A549 (cell line): ENCODE data around the gene TMEM205. TPM values are rescaled to one million over a fixed set of nuclear protein-coding genes. Genes with fewer than 3 reads are reported as not detected.

Source experiments
- ATAC-seq, 2 experiments: fragments of 200-7000 bp in 1 of 2; fragments of >200 bp in 1 of 2; cut with Nextera tagmentation in 1 of 2; cut with Tn5 transposase in 1 of 2; 3 replicates each; pipeline versions ENCODE4 v1.8.0 to v1.9.1; 2018 to 2020; ENCODE audit warnings: mild to moderate bottlenecking in 1 of 2, moderate library complexity in 1 of 2
- CTCF ChIA-PET: fragments of 300-600 bp; sonication (Branson Sonifier 250); formaldehyde crosslinking; extraction: SDS; loops from one replicate; lab custom pipeline; 2021; ENCODE audit warnings: antibody characterized with exemption, inconsistent platforms; lab: Yijun Ruan, JAX
- POLR2A ChIA-PET: fragments of 350-600 bp; formaldehyde crosslinking; extraction: SDS; loops from one replicate; lab custom pipeline; 2021; ENCODE audit warnings: antibody characterized with exemption, inconsistent platforms; lab: Yijun Ruan, JAX
- DNase-seq, 2 experiments: peaks; one replicate each; pipeline versions ENCODE4 v3.0.0 to v3.0.0-alpha.2; 2011 to 2016; ENCODE audit warnings: low read depth in 1 of 2, low spot score in 1 of 2
- FAIRE-seq: peaks from 2 replicates; lab custom pipeline; 2011; peaks lifted over from hg19 to GRCh38; lab: Jason Lieb, UNC
- H3K27ac ChIP-seq, 2 experiments: fragments of >200 bp; sonication (Bioruptor Twin); formaldehyde crosslinking; 3 replicates each; pipeline ENCODE4 v1.5.1; 2016 to 2017
- H3K4me1 ChIP-seq: fragments of >200 bp; sonication (Bioruptor Twin); formaldehyde crosslinking; 3 replicates; pipeline ENCODE4 v1.6.1; 2016
- H3K4me2 ChIP-seq: fragments of >200 bp; sonication (Bioruptor Twin); formaldehyde crosslinking; 3 replicates; pipeline ENCODE4 v1.6.1; 2016
- H3K4me3 ChIP-seq: fragments of >200 bp; sonication (Bioruptor Twin); formaldehyde crosslinking; 3 replicates; pipeline ENCODE4 v1.5.1; 2016
- H3K9me3 ChIP-seq: fragments of >200 bp; sonication (Bioruptor Twin); formaldehyde crosslinking; 3 replicates; pipeline ENCODE4 v1.6.1; 2016
- BHLHE40 ChIP-seq: IDR thresholded peaks from 2 replicates; pipeline ENCODE4 v1.6.1; 2012; ENCODE audit warnings: low read depth, low read length, inconsistent platforms
- CBX2 ChIP-seq: fragments of 200-600 bp; sonication (generic); IDR thresholded peaks from 2 replicates; pipeline ENCODE4 v1.6.1; 2016; ENCODE audit warnings: low read depth, mild to moderate bottlenecking, borderline replicate concordance
- CEBPB ChIP-seq, 2 experiments: fragments of >200 bp in 1 of 2; sonication (Bioruptor Twin) in 1 of 2; formaldehyde crosslinking in 1 of 2; IDR thresholded peaks; 2 replicates each; pipeline ENCODE4 v1.6.1; 2012 to 2016
- CHD2 ChIP-seq: fragments of 150-350 bp; IDR thresholded peaks from 2 replicates; pipeline ENCODE4 v1.6.1; 2014; ENCODE audit warnings: low read length; ENCODE audit not compliant: partially characterized antibody
- EHF ChIP-seq: fragments of 250-450 bp; sonication (Bioruptor Pico); IDR thresholded peaks from 2 replicates; pipeline ENCODE4 v1.5.0; 2020; ENCODE audit warnings: mild to moderate bottlenecking
- EP300 ChIP-seq, 2 experiments: fragments of >200 bp; sonication (Bioruptor Twin); formaldehyde crosslinking; IDR thresholded peaks; 2 replicates in 1 of 2; 3 replicates in 1 of 2; pipeline ENCODE4 v1.6.1; 2016 to 2017
- ESRRA ChIP-seq: fragments of 150-350 bp; IDR thresholded peaks from 2 replicates; pipeline ENCODE4 v1.6.1; 2014; ENCODE audit warnings: mild to moderate bottlenecking, low read length, borderline replicate concordance
- FOSB ChIP-seq: fragments of 250-450 bp; sonication (Bioruptor Pico); IDR thresholded peaks from 2 replicates; pipeline ENCODE4 v1.5.0; 2020; ENCODE audit warnings: mild to moderate bottlenecking, moderate library complexity
- FOSL2 ChIP-seq, 2 experiments: fragments of 450-650 bp in 1 of 2; fragments of >200 bp in 1 of 2; sonication (Bioruptor Twin) in 1 of 2; formaldehyde crosslinking; IDR thresholded peaks; 2 replicates each; pipeline versions ENCODE4 v1.5.0 to v1.6.1; 2016 to 2020; ENCODE audit warnings: mild to moderate bottlenecking in 1 of 2, moderate library complexity in 1 of 2
- FOXS1 ChIP-seq: fragments of 250-450 bp; sonication (Bioruptor Pico); IDR thresholded peaks from 2 replicates; pipeline ENCODE4 v1.5.0; 2020; ENCODE audit warnings: mild to moderate bottlenecking, moderate library complexity
- GATA3 ChIP-seq: IDR thresholded peaks from 2 replicates; pipeline ENCODE4 v1.6.1; 2012; ENCODE audit warnings: borderline replicate concordance
- HES2 ChIP-seq: fragments of >200 bp; sonication (Bioruptor Twin); formaldehyde crosslinking; IDR thresholded peaks from 2 replicates; pipeline ENCODE4 v1.6.1; 2016
- HEYL ChIP-seq: fragments of 250-450 bp; sonication (Bioruptor Pico); IDR thresholded peaks from 2 replicates; pipeline ENCODE4 v1.8.0; 2021; ENCODE audit warnings: mild to moderate bottlenecking, moderate library complexity
- HMGXB4 ChIP-seq: fragments of 250-450 bp; sonication (Bioruptor Pico); IDR thresholded peaks from 2 replicates; pipeline ENCODE4 v1.5.0; 2021; ENCODE audit warnings: mild to moderate bottlenecking, moderate library complexity, borderline replicate concordance
- HOXA7 ChIP-seq: fragments of 250-450 bp; sonication (Bioruptor Pico); IDR thresholded peaks from 2 replicates; pipeline ENCODE4 v1.5.0; 2020; ENCODE audit warnings: mild to moderate bottlenecking, moderate library complexity
- HOXB5 ChIP-seq: fragments of 250-450 bp; sonication (Bioruptor Pico); IDR thresholded peaks from 2 replicates; pipeline ENCODE4 v1.5.0; 2020; ENCODE audit warnings: mild to moderate bottlenecking, moderate library complexity
- JUN ChIP-seq, 2 experiments: fragments of >200 bp; sonication (Bioruptor Twin); formaldehyde crosslinking; IDR thresholded peaks; 2 replicates in 1 of 2; 3 replicates in 1 of 2; pipeline ENCODE4 v1.6.1; 2016 to 2017
- KDM1A ChIP-seq: fragments of 200-600 bp; sonication (generic); IDR thresholded peaks from 2 replicates; pipeline ENCODE4 v1.6.1; 2016; ENCODE audit warnings: low read depth, mild to moderate bottlenecking
- KDM5A ChIP-seq: fragments of 200-600 bp; sonication (generic); IDR thresholded peaks from 2 replicates; pipeline ENCODE4 v1.6.1; 2016; ENCODE audit warnings: antibody characterized with exemption, mild to moderate bottlenecking
- MAX ChIP-seq: IDR thresholded peaks from 2 replicates; pipeline ENCODE4 v1.6.1; 2012
- MAZ ChIP-seq: fragments of 150-350 bp; IDR thresholded peaks from 2 replicates; pipeline ENCODE4 v1.6.1; 2014; ENCODE audit warnings: antibody characterized with exemption, low read depth, low read length, borderline replicate concordance
- NPAS2 ChIP-seq: fragments of 250-450 bp; sonication (Bioruptor Pico); IDR thresholded peaks from 2 replicates; pipeline ENCODE4 v1.8.0; 2022; ENCODE audit warnings: mild to moderate bottlenecking, moderate library complexity, borderline replicate concordance
- NR3C1 ChIP-seq: fragments of >200 bp; sonication (Bioruptor Twin); formaldehyde crosslinking; IDR thresholded peaks from 3 replicates; pipeline ENCODE4 v1.6.1; 2017
- PBX3 ChIP-seq: IDR thresholded peaks from 2 replicates; pipeline ENCODE4 v1.6.1; 2012
- POLR2AphosphoS2 ChIP-seq: conservative IDR thresholded peaks from 2 replicates; pipeline ENCODE4 v1.6.1; 2012; ENCODE audit warnings: low read length, improper control_type of control experiment, inconsistent platforms
- RAD21 ChIP-seq, 2 experiments: fragments of >200 bp in 1 of 2; sonication (Bioruptor Twin) in 1 of 2; formaldehyde crosslinking in 1 of 2; IDR thresholded peaks in 1 of 2; conservative IDR thresholded peaks in 1 of 2; 2 replicates in 1 of 2; 3 replicates in 1 of 2; pipeline ENCODE4 v1.6.1; 2012 to 2018; ENCODE audit warnings: inconsistent platforms in 1 of 2
- RARB ChIP-seq: fragments of 250-450 bp; sonication (Bioruptor Pico); IDR thresholded peaks from 2 replicates; pipeline ENCODE4 v1.8.0; 2021; ENCODE audit warnings: mild to moderate bottlenecking, moderate library complexity
- RNF2 ChIP-seq: fragments of 200-600 bp; sonication (generic); IDR thresholded peaks from 2 replicates; pipeline ENCODE4 v1.6.1; 2016; ENCODE audit warnings: low read depth, mild to moderate bottlenecking, antibody characterized with exemption, moderate library complexity, borderline replicate concordance
- SMC3 ChIP-seq: fragments of >200 bp; sonication (Bioruptor Twin); formaldehyde crosslinking; IDR thresholded peaks from 3 replicates; pipeline ENCODE4 v1.6.1; 2018; ENCODE audit warnings: inconsistent platforms
- SREBF2 ChIP-seq: fragments of 450-650 bp; IDR thresholded peaks from 2 replicates; pipeline ENCODE4 v1.6.1; 2014; ENCODE audit warnings: mild to moderate bottlenecking, moderate library complexity
- TP53 ChIP-seq: fragments of 250-450 bp; sonication (Bioruptor Pico); IDR thresholded peaks from 2 replicates; pipeline ENCODE4 v1.5.0; 2021; ENCODE audit warnings: mild to moderate bottlenecking, moderate library complexity
- ZC3H11A ChIP-seq: fragments of 450-650 bp; IDR thresholded peaks from 2 replicates; pipeline ENCODE4 v1.6.1; 2014; ENCODE audit warnings: antibody characterized with exemption, mild to moderate bottlenecking
- ZFP36 ChIP-seq: fragments of 450-650 bp; IDR thresholded peaks from 2 replicates; pipeline ENCODE4 v1.6.1; 2014; ENCODE audit warnings: borderline replicate concordance; ENCODE audit not compliant: partially characterized antibody
- ZNF302 ChIP-seq: fragments of 250-450 bp; sonication (Bioruptor Pico); IDR thresholded peaks from 2 replicates; pipeline ENCODE4 v1.9.0; 2021; ENCODE audit warnings: inconsistent platforms, mild to moderate bottlenecking, moderate library complexity
- WGBS: methylation state at CpG from one replicate; pipeline ENCODE4 v1.1.6; 2017; ENCODE audit errors: missing lambda C conversion rate; 5-methylcytosine and 5-hydroxymethylcytosine counted together
- polyA plus RNA-seq, 4 experiments: library from polyadenylated mRNA; depleted of rRNA in 3 of 4; stranded (reverse); fragments of >200 nt; fragmentation: RNase III in 1 of 4; extraction: RNeasy Plus Mini Kit Qiagen cat#74134 plus additional on column Dnase treatment in 1 of 4; gene quantifications; 2 replicates in 3 of 4; 3 replicates in 1 of 4; pipeline ENCODE4 v1.2.3, GENCODE V29; 2011 to 2017
- TF ChIP-seq, protein P1 (sequence below): fragments of 150-350 bp; IDR thresholded peaks from 2 replicates; pipeline ENCODE4 v1.6.1; 2014; ENCODE audit warnings: low read depth, mild to moderate bottlenecking, low read length
- TF ChIP-seq, protein P2 (sequence below): fragments of 450-650 bp; IDR thresholded peaks from 2 replicates; pipeline ENCODE4 v1.6.1; 2014; ENCODE audit warnings: antibody characterized with exemption

The TMEM205 gene
- polyA plus RNA-seq, 2 of the 4 experiments (the other 2 are of a cell fraction), result 91.6 to 183 TPM

- Histone ChIP-seq H3K4me3 (peak overlapping the region; percentile 39), H3K4me2 (peak overlapping the region; percentile 76), H3K4me1 (peaks cover 10% of the 10 kb centered on the region; the same call in 1 of the 3 replicates), H3K9me3 (no peaks in the 10 kb centered on the region), H3K27ac (peak overlapping the region; percentile 78 to 79)
- 4% methylated on average over 34 of the region's 41 CpGs for WGBS
- FAIRE-seq, result no peak
- CTCF ChIA-PET, result interaction anchor here (0.5 to 4.6 kb wide), 35 partner anchors 9 to 265 kb away, joined by 3 to 34 read pairs (median 4); partner anchors contain the start of genes CCDC159, ECSIT, ELAVL3 and ODAD3
- POLR2A ChIA-PET, result interaction anchor here (0.5 to 1.1 kb wide), 10 partner anchors 10 to 262 kb away, joined by 3 to 32 read pairs (median 4); partner anchors contain the start of genes ELAVL3, RAB3D and SWSAP1
- peak; percentile 99 for ATAC-seq
- peak; percentile 79 to 93 for DNase-seq
- TF ChIP-seq TP53 (CRISPR knock-in tag), result no peak
- no peak for TF ChIP-seq CHD2
- TF ChIP-seq HES2, result no peak
- TF ChIP-seq ZC3H11A, result no peak
- TF ChIP-seq, protein P1, sequence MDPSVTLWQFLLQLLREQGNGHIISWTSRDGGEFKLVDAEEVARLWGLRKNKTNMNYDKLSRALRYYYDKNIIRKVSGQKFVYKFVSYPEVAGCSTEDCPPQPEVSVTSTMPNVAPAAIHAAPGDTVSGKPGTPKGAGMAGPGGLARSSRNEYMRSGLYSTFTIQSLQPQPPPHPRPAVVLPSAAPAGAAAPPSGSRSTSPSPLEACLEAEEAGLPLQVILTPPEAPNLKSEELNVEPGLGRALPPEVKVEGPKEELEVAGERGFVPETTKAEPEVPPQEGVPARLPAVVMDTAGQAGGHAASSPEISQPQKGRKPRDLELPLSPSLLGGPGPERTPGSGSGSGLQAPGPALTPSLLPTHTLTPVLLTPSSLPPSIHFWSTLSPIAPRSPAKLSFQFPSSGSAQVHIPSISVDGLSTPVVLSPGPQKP, result no peak
- TF ChIP-seq BHLHE40, result no peak
- TF ChIP-seq ZNF302, result no peak
- TF ChIP-seq CEBPB (IDR thresholded peaks at IDR 0.05), result peak in 1 of 2 experiments; percentile 44; a peak in 1 of 4 replicates
- TF ChIP-seq FOSL2 (IDR thresholded peaks at IDR 0.05), result no peak
- TF ChIP-seq FOSL2 (CRISPR knock-in tag; IDR thresholded peaks at IDR 0.05), result no peak
- no peak for TF ChIP-seq POLR2AphosphoS2
- no peak for TF ChIP-seq HOXB5
- no peak for TF ChIP-seq ZFP36
- TF ChIP-seq FOSB (CRISPR knock-in tag), result no peak
- peak; percentile 97 for TF ChIP-seq SMC3
- TF ChIP-seq MAZ, result no peak
- no peak for TF ChIP-seq HEYL (CRISPR knock-in tag)
- TF ChIP-seq EHF (CRISPR knock-in tag), result no peak
- no peak for TF ChIP-seq SREBF2
- TF ChIP-seq KDM1A, result no peak
- TF ChIP-seq GATA3, result no peak
- TF ChIP-seq NPAS2 (CRISPR knock-in tag), result no peak
- no peak for TF ChIP-seq CBX2
- TF ChIP-seq JUN (IDR thresholded peaks at IDR 0.05), result 0 out of 5 replicates have a peak, but pooled peaks of 1 of the 2 experiments have one; percentile 35
- TF ChIP-seq HOXA7 (CRISPR knock-in tag), result no peak
- no peak for TF ChIP-seq KDM5A
- TF ChIP-seq NR3C1, result no peak
- no peak for TF ChIP-seq EP300 (IDR thresholded peaks at IDR 0.05)
- TF ChIP-seq, protein P2, sequence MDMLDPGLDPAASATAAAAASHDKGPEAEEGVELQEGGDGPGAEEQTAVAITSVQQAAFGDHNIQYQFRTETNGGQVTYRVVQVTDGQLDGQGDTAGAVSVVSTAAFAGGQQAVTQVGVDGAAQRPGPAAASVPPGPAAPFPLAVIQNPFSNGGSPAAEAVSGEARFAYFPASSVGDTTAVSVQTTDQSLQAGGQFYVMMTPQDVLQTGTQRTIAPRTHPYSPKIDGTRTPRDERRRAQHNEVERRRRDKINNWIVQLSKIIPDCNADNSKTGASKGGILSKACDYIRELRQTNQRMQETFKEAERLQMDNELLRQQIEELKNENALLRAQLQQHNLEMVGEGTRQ, result no peak
- no peak for TF ChIP-seq PBX3
- peak; percentile 90 to 96 for TF ChIP-seq RAD21 (conservative IDR thresholded peaks at IDR 0.05 in 1 of 2, IDR thresholded peaks at IDR 0.05 in 1 of 2)
- TF ChIP-seq ESRRA, result no peak
- TF ChIP-seq RARB (CRISPR knock-in tag), result no peak
- no peak for TF ChIP-seq RNF2
- no peak for TF ChIP-seq HMGXB4 (CRISPR knock-in tag)
- TF ChIP-seq MAX, result no peak
- no peak for TF ChIP-seq FOXS1 (CRISPR knock-in tag)
Measured at GRCh38 chr19:11293433-11294389, 52.4 kb downstream of the TMEM205 start.
